Chondrocyte (in vitro differentiated cells): ENCODE results near the gene MBOAT7. TPM values are rescaled to one million over a fixed set of nuclear protein-coding genes. Genes with fewer than 3 reads are reported as not detected.
A peak's percentile ranks its signal among the peaks of the same experiment; 100 is the strongest.

Experiments used
- DNase-seq: peaks from one replicate; pipeline ENCODE4 v3.0.0; 2021; ENCODE audit warnings: mixed read lengths, low spot score
- H3K27ac Mint-ChIP-seq: one replicate; pipeline ENCODE4 v1.8.0; 2021; ENCODE audit warnings: mild to moderate bottlenecking, moderate library complexity, mixed read lengths; ENCODE audit not compliant: unreplicated experiment
- H3K27me3 Mint-ChIP-seq: 2 replicates; pipeline ENCODE4 v1.8.0; 2021; ENCODE audit warnings: low read depth, mixed read lengths
- H3K36me3 Mint-ChIP-seq: 2 replicates; pipeline ENCODE4 v1.8.0; 2021; ENCODE audit warnings: low read depth, mixed read lengths
- H3K4me1 Mint-ChIP-seq: 2 replicates; pipeline ENCODE4 v1.8.0; 2021; ENCODE audit warnings: low read depth, mild to moderate bottlenecking, mixed read lengths
- H3K4me3 Mint-ChIP-seq: one replicate; pipeline ENCODE4 v1.8.0; 2021; ENCODE audit warnings: mild to moderate bottlenecking, moderate library complexity, mixed read lengths; ENCODE audit not compliant: unreplicated experiment
- H3K9me3 Mint-ChIP-seq: 2 replicates; pipeline ENCODE4 v1.8.0; 2021; ENCODE audit warnings: low read depth, mixed read lengths
- CTCF ChIP-seq: fragments of 200-600 bp; sonication (generic); IDR thresholded peaks from 2 replicates; pipeline ENCODE4 v1.5.0; 2021; ENCODE audit warnings: antibody characterized with exemption, mild to moderate bottlenecking, moderate library complexity
- total RNA-seq: library from RNA; stranded (reverse); gene quantifications from 3 replicates; pipeline ENCODE4 v1.2.1, GENCODE V29; 2021

The MBOAT7 gene
- total RNA-seq, 1 donor from 2014 or later = 83.8 TPM

- Mint-ChIP-seq H3K36me3 (peaks cover 3% of the 10 kb centered on the region), H3K4me3 (peak overlapping the region; percentile 82), H3K4me1 (peaks cover 41% of the 10 kb centered on the region), H3K9me3 (no peaks in the 10 kb centered on the region), H3K27ac (peak overlapping the region; percentile 69), H3K27me3 (no peaks in the 10 kb centered on the region)
- DNase-seq = no peak
- no peak for TF ChIP-seq CTCF
Measured at GRCh38 chr19:54162241-54162805, 27.1 kb downstream of the MBOAT7 start.

- H3K27ac Mint-ChIP-seq = peak overlapping the region; percentile 97
- no peak for TF ChIP-seq CTCF
- H3K9me3 Mint-ChIP-seq = no peaks in the 10 kb centered on the region
- peaks cover 44% of the 10 kb centered on the region for H3K4me1 Mint-ChIP-seq
- H3K4me3 Mint-ChIP-seq = peak overlapping the region; percentile 94
- no peak for DNase-seq
- H3K36me3 Mint-ChIP-seq = peaks cover 9% of the 10 kb centered on the region
- H3K27me3 Mint-ChIP-seq = no peaks in the 10 kb centered on the region
Measured at GRCh38 chr19:54160854-54161253, 28.5 kb downstream of the MBOAT7 start.

- Mint-ChIP-seq H3K27me3 (no peaks in the 10 kb centered on the region), H3K4me3 (peak overlapping the region; percentile 94), H3K27ac (peak overlapping the region; percentile 97), H3K9me3 (no peaks in the 10 kb centered on the region), H3K4me1 (peaks cover 44% of the 10 kb centered on the region), H3K36me3 (peaks cover 9% of the 10 kb centered on the region)
- no peak for TF ChIP-seq CTCF
- no peak for DNase-seq
Measured at GRCh38 chr19:54160182-54160811, 29.1 kb downstream of the MBOAT7 start.

GRCh38 chr19:54159352-54160181 is 29.8 kb downstream of the MBOAT7 start, which contains the start of gene LENG1:
Gene LENG1 (minus strand): TSS chr19:54159721. CDS start chr19:54159695, 26 bp downstream.
- peak; percentile 76 for TF ChIP-seq CTCF
- peaks cover 11% of the 10 kb centered on the region for H3K36me3 Mint-ChIP-seq
- peaks cover 45% of the 10 kb centered on the region for H3K4me1 Mint-ChIP-seq
- H3K4me3 Mint-ChIP-seq = peak within 1 kb of the TSS; percentile 94
- no peaks in the 10 kb centered on the region for H3K9me3 Mint-ChIP-seq
- peak within 1 kb of the TSS; percentile 100 for H3K27ac Mint-ChIP-seq
- no peaks in the 10 kb centered on the region for H3K27me3 Mint-ChIP-seq
- DNase-seq = peak; percentile 100

GRCh38 chr19:54158812-54159351 is 30.5 kb downstream of the MBOAT7 start:
- Mint-ChIP-seq H3K36me3 (peaks cover 14% of the 10 kb centered on the region), H3K27ac (peak overlapping the region; percentile 100), H3K4me3 (peak overlapping the region; percentile 94)

More at GRCh38 chr19:54158812-54159351, 30.5 kb downstream of the MBOAT7 start:
- no peaks in the 10 kb centered on the region for H3K27me3 Mint-ChIP-seq
- peaks cover 41% of the 10 kb centered on the region for H3K4me1 Mint-ChIP-seq
- no peak for TF ChIP-seq CTCF
- DNase-seq = no peak
- no peaks in the 10 kb centered on the region for H3K9me3 Mint-ChIP-seq
